Uterus (tissue), 4 donors: ENCODE results near the gene SF3A2. TPM values are rescaled to one million over a fixed set of nuclear protein-coding genes. Genes with fewer than 3 reads are reported as not detected.

Source experiments
- DNase-seq, 2 donors: peaks; one replicate each; pipeline ENCODE4 v3.0.0-alpha.2; 2019 to 2020
- H3K27ac ChIP-seq, 2 donors: fragments of 200-600 bp; sonication (generic); 1 replicate in 1 of 2; 2 replicates in 1 of 2; pipeline ENCODE4 v1.5.1; 2016 to 2018
- H3K27me3 ChIP-seq, 2 donors: fragments of 200-600 bp; sonication (generic); one replicate each; pipeline ENCODE4 v1.5.1; 2018 to 2019; ENCODE audit warnings: control low read depth in 1 of 2
- H3K36me3 ChIP-seq, 2 donors: fragments of 200-600 bp; sonication (generic); one replicate each; pipeline ENCODE4 v1.5.1; 2019; ENCODE audit warnings: control low read depth in 1 of 2
- H3K4me1 ChIP-seq, 2 donors: fragments of 200-600 bp; sonication (generic); one replicate each; pipeline ENCODE4 v1.5.1; 2018 to 2019; ENCODE audit warnings: control low read depth in 1 of 2
- H3K4me3 ChIP-seq, 2 donors: fragments of 200-600 bp; sonication (generic); 1 replicate in 1 of 2; 2 replicates in 1 of 2; pipeline ENCODE4 v1.5.1; 2018 to 2019; ENCODE audit warnings: mild to moderate bottlenecking in 1 of 2
- H3K9me3 ChIP-seq, 2 donors: fragments of 200-600 bp; sonication (generic); one replicate each; pipeline ENCODE4 v1.5.1; 2019; ENCODE audit warnings: control low read depth in 1 of 2
- POLR2A ChIP-seq, 2 donors: fragments of 450-650 bp; IDR thresholded peaks; one replicate each; pipeline ENCODE4 v1.6.1; 2016; ENCODE audit warnings: antibody characterized with exemption in 2 of 2, mild to moderate bottlenecking in 1 of 2, moderate library complexity in 1 of 2
- intact Hi-C: fragments of 100-400 bp; cut with DNase I; formaldehyde crosslinking; loops from one replicate; pipeline ENCODE4 v1.15.1; 2023; ENCODE audit warnings: low total_unique reads
- total RNA-seq, 4 donors: library from RNA; depleted of rRNA in 3 of 4; stranded (reverse); fragments of >200 nt in 3 of 4; gene quantifications; one replicate each; pipeline versions ENCODE4 v1.1.0 to v1.2.4, GENCODE V29; 2014 to 2023
- TF ChIP-seq, protein P1 (sequence below), 4 experiments: fragments of 200-600 bp in 2 of 4; fragments of 450-650 bp in 2 of 4; sonication (generic) in 2 of 4; IDR thresholded peaks; one replicate each; pipeline ENCODE4 v1.5.1; 2016 to 2019; ENCODE audit warnings: antibody characterized with exemption in 4 of 4, mild to moderate bottlenecking in 2 of 4, moderate library complexity in 1 of 4
- donor health status: DM: yes; HTN: yes; CAD: no.

The SF3A2 gene
- total RNA-seq, 4 donors from 2014 or later = 33.2 to 107 (median 50.6) TPM

DNA sequence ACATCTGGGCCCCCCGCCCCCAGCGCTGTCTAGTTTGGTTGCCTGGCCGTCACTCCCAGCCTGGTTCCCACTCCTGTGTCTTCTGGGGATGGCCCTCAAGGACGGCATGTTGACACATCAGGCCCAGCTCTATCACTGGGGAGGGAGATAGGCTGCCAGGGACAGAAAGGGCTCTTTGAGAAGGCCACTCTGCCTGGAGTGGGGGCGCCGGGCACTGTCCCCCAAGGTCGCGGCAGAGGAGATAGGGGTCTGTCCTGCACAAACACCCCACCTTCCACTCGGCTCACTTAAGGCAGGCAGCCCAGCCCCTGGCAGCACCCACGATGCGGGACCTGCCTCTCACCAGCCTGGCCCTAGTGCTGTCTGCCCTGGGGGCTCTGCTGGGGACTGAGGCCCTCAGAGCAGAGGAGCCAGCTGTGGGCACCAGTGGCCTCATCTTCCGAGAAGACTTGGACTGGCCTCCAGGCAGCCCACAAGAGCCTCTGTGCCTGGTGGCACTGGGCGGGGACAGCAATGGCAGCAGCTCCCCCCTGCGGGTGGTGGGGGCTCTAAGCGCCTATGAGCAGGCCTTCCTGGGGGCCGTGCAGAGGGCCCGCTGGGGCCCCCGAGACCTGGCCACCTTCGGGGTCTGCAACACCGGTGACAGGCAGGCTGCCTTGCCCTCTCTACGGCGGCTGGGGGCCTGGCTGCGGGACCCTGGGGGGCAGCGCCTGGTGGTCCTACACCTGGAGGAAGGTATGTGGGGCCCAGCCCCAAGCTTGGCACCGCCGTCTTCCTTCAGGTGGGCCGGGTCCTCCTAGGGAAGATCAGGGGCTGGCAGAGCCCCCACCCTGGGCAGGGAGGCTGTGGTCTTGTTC lies 12.6 kb downstream of the SF3A2 start, which contains the start of gene AMH:
Gene AMH (plus strand): TSS at position 314 of the 857 bp plus-strand sequence. CDS start 10 bp downstream, at position 324.
- Histone ChIP-seq H3K4me3 (no peak within 1 kb of the TSS), H3K27ac (no peak within 1 kb of the TSS), H3K4me1 (peaks cover 0 to 30% of the 10 kb centered on the region in 2 donors), H3K36me3 (no peaks in the 10 kb centered on the region), H3K9me3 (no peaks in the 10 kb centered on the region), H3K27me3 (peaks cover 0 to 25% of the 10 kb centered on the region in 2 donors)
- intact Hi-C loops = no loop called here
- DNase-seq = no peak
- TF ChIP-seq, protein P1, sequence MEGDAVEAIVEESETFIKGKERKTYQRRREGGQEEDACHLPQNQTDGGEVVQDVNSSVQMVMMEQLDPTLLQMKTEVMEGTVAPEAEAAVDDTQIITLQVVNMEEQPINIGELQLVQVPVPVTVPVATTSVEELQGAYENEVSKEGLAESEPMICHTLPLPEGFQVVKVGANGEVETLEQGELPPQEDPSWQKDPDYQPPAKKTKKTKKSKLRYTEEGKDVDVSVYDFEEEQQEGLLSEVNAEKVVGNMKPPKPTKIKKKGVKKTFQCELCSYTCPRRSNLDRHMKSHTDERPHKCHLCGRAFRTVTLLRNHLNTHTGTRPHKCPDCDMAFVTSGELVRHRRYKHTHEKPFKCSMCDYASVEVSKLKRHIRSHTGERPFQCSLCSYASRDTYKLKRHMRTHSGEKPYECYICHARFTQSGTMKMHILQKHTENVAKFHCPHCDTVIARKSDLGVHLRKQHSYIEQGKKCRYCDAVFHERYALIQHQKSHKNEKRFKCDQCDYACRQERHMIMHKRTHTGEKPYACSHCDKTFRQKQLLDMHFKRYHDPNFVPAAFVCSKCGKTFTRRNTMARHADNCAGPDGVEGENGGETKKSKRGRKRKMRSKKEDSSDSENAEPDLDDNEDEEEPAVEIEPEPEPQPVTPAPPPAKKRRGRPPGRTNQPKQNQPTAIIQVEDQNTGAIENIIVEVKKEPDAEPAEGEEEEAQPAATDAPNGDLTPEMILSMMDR (IDR thresholded peaks at IDR 0.05) = no peak
- no peak for TF ChIP-seq POLR2A (IDR thresholded peaks at IDR 0.05)

DNA sequence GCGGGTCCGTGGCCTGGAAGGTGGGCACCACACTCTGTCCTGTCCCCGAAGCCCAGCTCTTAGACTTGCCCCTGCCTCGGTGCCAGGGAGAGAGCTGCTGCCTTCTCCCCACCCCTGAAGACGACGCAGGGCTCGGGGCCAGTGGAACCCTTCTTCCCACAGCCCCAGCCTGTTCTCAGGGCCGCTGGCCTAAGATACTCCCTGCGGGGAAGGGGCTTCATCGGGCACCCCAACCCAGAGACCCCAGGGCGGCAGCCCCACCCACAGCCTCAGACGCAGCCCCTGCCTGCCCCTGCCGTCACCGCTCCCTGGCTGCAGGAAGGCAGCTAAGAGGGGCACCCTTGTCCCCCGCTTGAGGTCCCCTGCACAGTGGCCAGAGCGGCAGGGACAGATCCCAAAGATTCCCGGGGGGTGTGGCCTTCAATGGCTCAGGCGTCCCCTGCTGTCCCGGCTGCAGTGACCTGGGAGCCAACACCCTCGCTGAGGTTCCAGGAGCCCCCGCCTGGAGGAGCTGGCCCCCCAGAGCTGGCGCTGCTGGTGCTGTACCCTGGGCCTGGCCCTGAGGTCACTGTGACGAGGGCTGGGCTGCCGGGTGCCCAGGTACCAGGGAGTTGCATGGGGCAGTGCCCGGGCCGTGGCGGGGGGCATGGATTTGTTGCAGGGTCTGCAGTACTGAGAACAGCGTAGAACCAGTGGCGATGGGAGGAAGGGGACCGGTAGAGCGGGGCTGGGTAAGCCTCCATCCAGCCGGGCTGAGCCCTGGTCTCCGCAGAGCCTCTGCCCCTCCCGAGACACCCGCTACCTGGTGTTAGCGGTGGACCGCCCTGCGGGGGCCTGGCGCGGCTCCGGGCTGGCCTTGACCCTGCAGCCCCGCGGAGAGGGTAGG lies 13.5 kb downstream of the SF3A2 start:
- intact Hi-C loops = no loop called here
- Histone ChIP-seq H3K27me3 (peaks cover 0 to 25% of the 10 kb centered on the region in 2 donors), H3K4me1 (peaks cover 0 to 30% of the 10 kb centered on the region in 2 donors), H3K9me3 (no peaks in the 10 kb centered on the region), H3K27ac (no peak overlapping the region), H3K36me3 (no peaks in the 10 kb centered on the region), H3K4me3 (no peak overlapping the region)
- TF ChIP-seq, protein P1 (IDR thresholded peaks at IDR 0.05) = no peak
- TF ChIP-seq POLR2A (IDR thresholded peaks at IDR 0.05) = no peak
- DNase-seq = no peak

DNA sequence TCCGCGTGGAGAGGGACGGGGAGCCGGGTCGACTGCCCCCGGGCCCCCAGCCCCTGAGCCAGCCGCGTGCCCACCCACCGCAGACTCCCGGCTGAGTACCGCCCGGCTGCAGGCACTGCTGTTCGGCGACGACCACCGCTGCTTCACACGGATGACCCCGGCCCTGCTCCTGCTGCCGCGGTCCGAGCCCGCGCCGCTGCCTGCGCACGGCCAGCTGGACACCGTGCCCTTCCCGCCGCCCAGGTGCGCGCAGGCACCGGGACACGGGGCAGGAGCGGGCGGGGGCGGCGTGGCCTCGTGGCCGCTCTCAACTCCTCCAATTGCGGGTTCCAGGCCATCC lies 14.1 kb downstream of the SF3A2 start:
- H3K36me3 ChIP-seq = no peaks in the 10 kb centered on the region
- DNase-seq = no peak
- TF ChIP-seq POLR2A (IDR thresholded peaks at IDR 0.05) = no peak
- TF ChIP-seq, protein P1 (IDR thresholded peaks at IDR 0.05) = no peak
- H3K4me1 ChIP-seq = peaks cover 0 to 30% of the 10 kb centered on the region in 2 donors
- H3K9me3 ChIP-seq = no peaks in the 10 kb centered on the region
- no peak overlapping the region for H3K4me3 ChIP-seq
- H3K27me3 ChIP-seq = peaks cover 0 to 25% of the 10 kb centered on the region in 2 donors
- intact Hi-C loops = no loop called here
- no peak overlapping the region for H3K27ac ChIP-seq

DNA sequence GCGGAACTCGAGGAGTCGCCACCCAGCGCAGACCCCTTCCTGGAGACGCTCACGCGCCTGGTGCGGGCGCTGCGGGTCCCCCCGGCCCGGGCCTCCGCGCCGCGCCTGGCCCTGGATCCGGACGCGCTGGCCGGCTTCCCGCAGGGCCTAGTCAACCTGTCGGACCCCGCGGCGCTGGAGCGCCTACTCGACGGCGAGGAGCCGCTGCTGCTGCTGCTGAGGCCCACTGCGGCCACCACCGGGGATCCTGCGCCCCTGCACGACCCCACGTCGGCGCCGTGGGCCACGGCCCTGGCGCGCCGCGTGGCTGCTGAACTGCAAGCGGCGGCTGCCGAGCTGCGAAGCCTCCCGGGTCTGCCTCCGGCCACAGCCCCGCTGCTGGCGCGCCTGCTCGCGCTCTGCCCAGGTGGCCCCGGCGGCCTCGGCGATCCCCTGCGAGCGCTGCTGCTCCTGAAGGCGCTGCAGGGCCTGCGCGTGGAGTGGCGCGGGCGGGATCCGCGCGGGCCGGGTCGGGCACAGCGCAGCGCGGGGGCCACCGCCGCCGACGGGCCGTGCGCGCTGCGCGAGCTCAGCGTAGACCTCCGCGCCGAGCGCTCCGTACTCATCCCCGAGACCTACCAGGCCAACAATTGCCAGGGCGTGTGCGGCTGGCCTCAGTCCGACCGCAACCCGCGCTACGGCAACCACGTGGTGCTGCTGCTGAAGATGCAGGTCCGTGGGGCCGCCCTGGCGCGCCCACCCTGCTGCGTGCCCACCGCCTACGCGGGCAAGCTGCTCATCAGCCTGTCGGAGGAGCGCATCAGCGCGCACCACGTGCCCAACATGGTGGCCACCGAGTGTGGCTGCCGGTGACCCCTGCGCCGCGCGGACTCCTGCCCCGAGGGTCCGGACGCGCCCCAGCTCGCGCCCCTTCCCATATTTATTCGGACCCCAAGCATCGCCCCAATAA lies 14.8 kb downstream of the SF3A2 start:
- TF ChIP-seq POLR2A (IDR thresholded peaks at IDR 0.05) = no peak
- intact Hi-C loops = no loop called here
- Histone ChIP-seq H3K4me3 (no peak overlapping the region), H3K36me3 (no peaks in the 10 kb centered on the region), H3K4me1 (peaks cover 0 to 30% of the 10 kb centered on the region in 2 donors), H3K9me3 (no peaks in the 10 kb centered on the region), H3K27me3 (peaks cover 0 to 25% of the 10 kb centered on the region in 2 donors), H3K27ac (no peak overlapping the region)
- DNase-seq = no peak
